HPDE6-E6E7 (cell line): Measurements from ENCODE around the gene ATP10A.
"Not testable (repeated sequence)": the region's sequence is repeated elsewhere in the genome, so short reads cannot be mapped to it uniquely, and the experiment has no call there.

Experiments
- DNase-seq: peaks from one replicate; pipeline ENCODE4 v3.0.0; 2011; ENCODE audit warnings: missing footprints; ENCODE audit errors: extremely low spot score

The ATP10A gene

GRCh38 chr15:25856059-25856458 lies 7.1 kb downstream of the ATP10A start:
- not testable (repeated sequence) for DNase-seq

GRCh38 chr15:25852661-25853524 lies 10.2 kb downstream of the ATP10A start:
- no peak for DNase-seq

- DNase-seq: no peak
Measured at GRCh38 chr15:25852027-25852426, 11.1 kb downstream of the ATP10A start.

DNA sequence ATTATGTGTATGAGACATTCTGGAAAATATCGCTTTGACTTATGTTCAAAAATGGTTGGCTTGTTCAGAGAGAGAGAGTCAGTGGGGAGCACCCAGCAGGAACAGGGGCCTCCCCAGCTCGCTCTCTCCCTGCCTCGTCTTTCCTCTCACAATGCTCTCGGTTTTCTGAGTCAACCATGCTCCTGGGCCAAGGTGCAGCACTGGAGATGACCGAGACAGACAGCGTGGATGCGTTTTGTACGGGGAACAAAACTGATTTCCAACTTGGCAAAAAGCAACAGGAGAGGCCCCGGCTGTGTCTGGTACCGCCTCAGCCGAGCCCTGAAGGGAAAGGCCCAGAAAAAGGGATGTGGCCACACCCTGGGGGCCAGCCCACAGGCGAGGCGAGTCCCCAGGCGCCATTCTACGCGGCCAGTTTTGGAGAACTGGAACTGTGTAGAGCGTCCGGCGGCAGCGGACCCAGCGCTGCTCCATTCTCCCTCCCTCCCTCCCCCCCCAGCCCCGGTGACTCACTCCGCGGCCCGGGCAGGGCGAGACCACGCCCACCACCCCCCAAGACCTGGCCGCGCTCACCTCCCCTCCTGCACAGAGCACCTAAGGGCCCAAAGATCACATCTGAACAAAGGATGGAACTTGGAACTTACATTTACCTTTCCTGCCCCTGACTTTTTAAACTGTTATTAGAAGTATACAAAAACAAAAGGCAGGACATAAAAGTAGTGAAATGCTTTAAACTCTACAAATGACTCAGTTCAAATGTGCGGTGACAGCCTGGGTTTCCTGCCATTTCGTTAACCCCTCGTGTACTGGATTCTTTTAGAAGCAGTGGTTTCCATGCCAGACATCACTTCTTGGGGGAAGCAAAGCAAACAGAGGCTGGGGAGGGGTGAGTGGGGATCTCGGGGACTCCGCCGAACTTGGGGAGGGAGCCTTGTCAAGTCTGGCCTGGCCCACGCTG lies 12.7 kb downstream of the ATP10A start:
- DNase-seq: no peak

- no peak for DNase-seq
Measured at GRCh38 chr15:25849157-25849921, 13.8 kb downstream of the ATP10A start.

DNA sequence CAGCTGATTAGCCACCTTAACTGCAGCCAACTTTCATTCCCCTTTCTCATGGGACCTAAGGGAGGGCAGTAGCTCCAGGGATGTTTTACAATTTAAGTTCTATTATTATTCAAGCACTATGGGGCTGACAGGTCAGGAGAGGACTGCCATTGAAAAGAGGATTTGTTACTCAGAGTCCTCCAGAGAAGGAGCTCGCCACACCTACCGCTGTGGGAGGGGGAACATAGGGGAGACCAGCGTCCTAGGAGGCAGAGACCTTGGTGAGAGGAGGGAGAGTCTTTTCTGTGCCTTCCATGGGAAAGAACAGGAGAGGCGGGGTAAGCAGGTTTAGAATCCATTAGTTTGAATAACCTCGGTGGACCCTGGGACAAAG lies 14.4 kb downstream of the ATP10A start:
- no peak for DNase-seq

DNA sequence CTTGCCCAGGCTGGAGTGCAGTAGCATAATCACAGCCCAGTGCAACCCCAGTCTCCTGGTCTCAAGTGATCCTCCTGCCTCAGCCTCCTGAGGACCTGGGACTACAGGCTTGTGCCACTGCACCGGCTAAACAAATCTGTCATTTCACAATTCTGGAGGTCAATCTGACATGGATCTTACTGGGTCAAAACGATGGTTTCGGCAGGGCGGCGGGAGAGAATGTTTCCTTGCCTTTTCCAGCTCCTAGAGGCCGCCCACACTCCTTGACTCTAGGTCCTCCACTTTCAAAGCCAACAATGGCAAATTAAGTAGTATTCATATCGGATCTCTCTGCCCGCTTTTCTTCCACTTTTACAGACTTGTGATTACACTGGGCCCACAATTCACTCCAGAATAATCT lies 14.8 kb downstream of the ATP10A start:
- DNase-seq: no peak

DNA sequence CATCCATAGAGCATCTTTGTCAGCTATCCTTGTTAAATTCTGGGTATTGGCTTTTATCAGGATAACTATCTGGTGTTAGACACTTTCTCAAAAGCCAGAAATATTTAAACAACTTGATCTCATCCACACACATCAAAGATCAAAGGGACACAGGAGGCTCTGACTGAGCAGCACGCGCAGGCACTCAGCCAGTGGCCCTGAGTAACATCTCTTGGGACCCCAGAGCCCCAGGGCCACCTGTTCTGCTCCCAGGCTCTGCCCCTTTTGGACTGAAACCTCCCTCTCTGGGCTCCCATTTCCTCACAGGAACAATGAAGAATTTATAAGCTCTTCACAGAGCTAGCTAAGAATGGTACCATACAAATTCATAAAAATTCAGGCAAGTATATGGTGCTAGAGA lies 16.1 kb downstream of the ATP10A start:
- no peak for DNase-seq

DNA sequence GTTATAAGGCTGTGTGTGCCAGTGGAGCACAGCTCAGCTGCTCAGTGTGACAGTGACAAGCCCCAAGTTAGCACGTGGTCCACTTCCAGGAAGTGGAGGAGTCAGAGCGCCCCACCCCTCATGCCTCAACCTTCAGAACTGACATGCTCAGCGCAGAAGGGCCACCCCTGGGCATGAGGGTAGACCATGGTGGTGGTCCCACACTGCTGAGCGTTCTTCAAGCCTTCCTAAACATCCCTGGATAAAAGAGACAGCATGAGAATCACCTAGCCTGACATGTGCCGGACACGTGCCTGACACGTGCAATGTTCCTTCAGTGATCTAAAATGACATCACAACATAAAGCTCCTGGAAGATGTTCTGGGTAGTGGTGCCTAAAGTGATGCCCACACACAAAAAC lies 16.8 kb downstream of the ATP10A start:
- DNase-seq: no peak

- no peak for DNase-seq
Measured at GRCh38 chr15:25844981-25845680, 18.0 kb downstream of the ATP10A start.

DNA sequence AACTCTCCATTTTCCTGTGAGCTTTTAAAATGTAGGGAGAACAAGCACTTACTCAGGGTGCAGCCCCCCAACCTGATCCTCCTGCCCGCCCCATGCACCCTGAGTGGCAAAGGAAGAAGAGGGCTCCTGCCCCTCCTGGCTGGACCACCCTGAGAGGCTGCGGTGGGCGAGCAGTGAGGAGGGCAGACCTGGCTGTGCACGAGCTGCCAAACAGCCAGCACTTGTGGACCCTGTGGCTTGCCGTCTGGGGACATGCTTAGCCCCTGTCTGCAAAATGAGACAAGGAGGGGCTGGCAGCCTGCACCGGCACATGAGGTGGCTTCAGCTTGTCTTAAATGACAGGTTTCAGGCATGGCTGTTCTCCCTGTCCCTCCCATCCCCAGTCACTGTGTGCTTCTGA lies 18.6 kb downstream of the ATP10A start:
- DNase-seq: no peak

DNA sequence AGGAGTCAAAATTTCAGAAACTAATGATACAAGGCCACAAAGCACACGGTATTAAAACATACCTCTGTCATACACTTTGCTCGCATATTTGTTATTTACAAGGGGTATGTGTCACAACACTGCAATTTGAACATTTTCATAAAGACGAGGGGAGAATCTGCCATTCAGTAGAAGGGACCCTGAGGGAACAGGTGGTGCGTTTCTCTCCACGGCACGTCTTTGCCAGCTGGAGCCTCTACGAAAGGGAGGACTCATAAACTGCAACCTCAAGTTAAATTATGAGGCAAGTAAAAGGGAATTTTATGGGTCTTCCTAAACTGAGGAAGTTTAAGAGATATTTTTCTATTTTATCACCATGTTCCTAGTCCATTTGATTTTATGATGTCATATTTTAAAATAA lies 19.1 kb downstream of the ATP10A start:
- no peak for DNase-seq

DNA sequence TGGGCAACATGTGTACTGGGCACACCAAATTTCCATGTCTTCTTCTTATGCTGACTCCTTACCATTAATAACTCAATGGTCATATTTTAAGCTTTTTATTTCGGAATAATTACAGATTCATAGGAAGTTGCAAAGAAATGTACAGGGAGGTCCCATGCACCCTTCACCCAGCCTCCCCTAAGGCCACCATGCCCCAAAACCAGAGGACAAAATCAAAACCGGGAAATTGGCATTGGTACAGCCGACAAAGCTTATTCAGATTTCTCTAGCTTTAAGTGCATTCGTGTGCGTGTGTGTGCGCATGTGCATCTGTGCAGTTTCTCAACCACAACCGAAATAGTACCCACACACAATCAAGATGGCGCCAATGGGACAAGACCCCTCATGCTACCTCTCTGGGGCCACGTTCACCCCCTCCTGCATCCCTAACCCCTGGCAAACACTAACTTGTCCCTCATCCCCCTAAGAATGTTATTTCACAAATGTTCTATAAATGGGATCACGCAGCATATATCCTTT lies 23.4 kb downstream of the ATP10A start:
- no peak for DNase-seq

DNA sequence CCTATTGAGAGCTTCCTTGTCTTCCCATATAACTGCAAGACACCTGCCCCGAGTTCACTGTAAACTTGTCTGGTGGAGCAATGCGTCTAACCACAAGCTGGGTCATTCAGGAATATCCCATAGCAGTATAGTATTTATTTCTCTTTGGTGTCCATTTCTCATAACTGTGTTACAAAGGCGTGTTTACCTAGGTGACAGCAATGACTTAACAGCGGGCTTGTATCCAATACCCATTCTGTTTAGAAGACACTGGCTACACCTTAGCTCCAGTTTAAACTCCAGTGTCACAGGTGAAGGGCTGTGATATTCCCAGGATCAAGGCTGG lies 24.3 kb downstream of the ATP10A start:
- no peak for DNase-seq

DNA sequence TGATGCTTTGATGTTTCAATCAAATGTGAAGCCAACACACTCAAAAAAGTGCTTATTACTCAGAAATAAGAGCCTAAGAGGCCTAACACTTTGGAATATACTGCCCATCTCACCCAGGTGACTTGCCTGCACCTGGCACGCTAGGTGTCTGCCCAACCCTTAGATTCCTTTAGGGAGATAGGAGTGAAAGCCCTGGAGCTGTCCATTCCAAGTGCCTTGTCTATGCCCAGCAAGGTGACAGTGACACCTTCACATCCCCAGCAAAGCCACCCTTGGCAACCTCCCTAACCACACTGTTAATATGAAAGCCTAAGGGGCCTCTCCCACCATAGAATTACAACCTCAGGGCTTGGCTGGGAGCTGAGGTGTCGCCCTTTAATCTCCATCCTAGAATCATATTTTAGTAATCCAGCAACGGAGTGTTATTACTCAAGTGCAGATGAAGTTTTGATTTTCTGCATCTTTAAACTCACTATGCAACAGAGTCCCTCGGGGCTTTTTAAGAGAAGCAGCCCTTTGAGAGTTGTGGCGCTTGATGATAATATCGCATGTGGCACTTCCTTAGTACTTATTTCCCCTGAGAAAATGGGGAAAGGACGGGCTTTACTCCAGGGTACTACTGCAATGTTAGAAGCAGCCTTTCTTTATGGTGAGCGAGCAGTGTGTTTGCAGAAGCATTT lies 24.8 kb downstream of the ATP10A start:
- DNase-seq: no peak

DNA sequence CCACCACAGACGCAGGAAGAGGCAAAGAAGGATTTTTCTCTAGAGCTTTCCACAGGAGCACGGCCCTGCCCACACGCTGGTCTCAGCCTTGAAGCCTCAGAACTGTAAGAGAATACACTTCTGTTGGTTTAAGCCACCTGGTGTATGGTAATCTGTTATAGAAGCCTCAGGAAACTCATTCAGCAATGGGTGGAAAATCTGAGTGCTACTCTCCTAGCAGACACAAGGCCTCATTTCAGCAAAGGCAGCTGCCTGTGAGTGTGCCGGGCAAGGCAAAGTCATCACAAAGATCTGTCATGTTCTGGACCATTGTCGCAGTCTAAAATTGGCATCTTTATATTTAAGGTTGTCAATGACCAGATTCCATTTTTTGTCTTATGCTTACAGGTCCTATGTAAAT lies 31.0 kb downstream of the ATP10A start:
- no peak for DNase-seq

GRCh38 chr15:25830844-25831451 lies 32.2 kb downstream of the ATP10A start:
- DNase-seq: no peak

DNA sequence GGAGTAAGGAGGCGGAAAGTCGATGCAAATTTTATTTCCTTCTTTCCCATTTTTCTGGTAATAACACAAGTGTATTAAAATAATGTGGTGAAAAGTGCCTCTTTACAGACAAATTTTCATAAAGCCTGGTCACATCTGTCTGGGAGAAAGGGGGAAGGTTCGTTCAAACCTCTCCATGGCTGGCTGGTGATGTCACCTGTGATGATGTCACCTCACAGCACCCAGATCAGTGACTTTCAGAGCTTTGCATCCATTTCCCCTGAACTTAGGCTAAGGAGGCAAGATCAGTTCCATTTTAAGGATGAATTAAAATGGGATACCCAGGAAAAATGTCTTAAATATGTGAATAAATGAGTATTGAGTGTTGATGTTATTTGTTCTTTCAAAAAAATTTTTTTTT lies 34.1 kb downstream of the ATP10A start:
- no peak for DNase-seq

DNA sequence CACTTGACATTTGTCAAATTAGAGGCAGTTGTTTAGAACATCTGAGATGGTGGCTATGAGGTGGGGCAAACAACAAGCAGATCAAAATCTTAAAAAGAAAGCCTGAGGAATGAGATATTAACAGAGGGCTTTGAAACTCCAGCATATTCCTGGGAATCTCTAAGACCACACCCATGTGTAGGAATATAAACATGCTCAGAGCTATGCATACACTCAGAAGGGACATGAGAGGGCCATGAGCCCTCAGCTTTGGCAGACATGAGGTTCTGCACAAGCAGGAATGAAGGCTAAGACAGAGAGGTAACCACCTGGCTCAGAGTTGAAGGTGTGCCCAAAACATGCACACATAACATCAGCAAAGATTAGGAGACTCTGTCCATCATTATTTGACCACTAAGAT lies 37.9 kb downstream of the ATP10A start:
- no peak for DNase-seq

DNA sequence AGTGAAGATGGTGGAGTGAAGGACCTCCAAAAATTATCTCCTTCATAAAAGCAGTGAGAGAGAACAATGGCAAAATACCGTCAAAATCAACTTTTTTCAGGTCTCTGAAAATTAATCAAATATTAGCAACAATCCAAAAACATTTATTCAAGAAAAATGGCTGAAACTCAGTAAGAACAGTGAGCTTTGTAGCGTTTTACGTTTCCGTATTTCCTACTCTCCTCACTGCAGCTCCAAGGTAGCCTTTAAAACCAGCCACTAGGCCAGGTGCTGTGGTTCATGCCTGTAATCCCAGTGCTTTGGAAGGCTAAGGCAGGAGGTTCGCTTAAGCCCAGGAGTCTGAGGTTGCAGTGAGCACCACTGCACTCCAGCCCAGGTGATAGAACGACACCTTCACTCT lies 38.5 kb downstream of the ATP10A start:
- DNase-seq: no peak
